Activated CD8-positive, alpha-beta T cell treated with anti-CD3 and anti-CD28 coated beads for 36 hours (primary cell): ENCODE data around the gene ZAR1L. TPM values are rescaled to one million over a fixed set of nuclear protein-coding genes. Genes with fewer than 3 reads are reported as not detected.

ENCODE experiments used
- ATAC-seq: fragments of 200-7000 bp; cut with Tn5 transposase; one replicate; pipeline ENCODE4 v1.10.0; 2021; ENCODE audit warnings: mild to moderate bottlenecking, moderate library complexity
- CTCF ChIA-PET: fragments of 350-600 bp; sonication (Branson Sonifier 250); formaldehyde crosslinking; loops from one replicate; lab custom pipeline; 2021; ENCODE audit warnings: antibody characterized with exemption; lab: Charles Lee
- POLR2A ChIA-PET: fragments of 350-600 bp; sonication (Branson Sonifier 250); formaldehyde crosslinking; loops from one replicate; lab custom pipeline; 2021; ENCODE audit warnings: antibody characterized with exemption; lab: Charles Lee
- DNase-seq: peaks from one replicate; pipeline ENCODE4 v3.0.0-alpha.2; 2020
- H3K27ac Mint-ChIP-seq: one replicate; pipeline ENCODE4 v1.8.0; 2021; ENCODE audit warnings: mild to moderate bottlenecking, mixed read lengths
- H3K27me3 Mint-ChIP-seq: one replicate; pipeline ENCODE4 v1.8.0; 2021; ENCODE audit warnings: mixed read lengths
- H3K36me3 Mint-ChIP-seq: one replicate; pipeline ENCODE4 v1.8.0; 2021; ENCODE audit warnings: low read depth, mixed read lengths
- H3K4me1 Mint-ChIP-seq: one replicate; pipeline ENCODE4 v1.8.0; 2021; ENCODE audit warnings: low read depth, mixed read lengths
- H3K4me3 Mint-ChIP-seq: one replicate; pipeline ENCODE4 v1.8.0; 2021; ENCODE audit warnings: mild to moderate bottlenecking, moderate library complexity, mixed read lengths
- H3K9me3 Mint-ChIP-seq: one replicate; pipeline ENCODE4 v1.8.0; 2021; ENCODE audit warnings: mixed read lengths
- CTCF ChIP-seq: fragments of 200-600 bp; IDR thresholded peaks from one replicate; pipeline ENCODE4 v1.8.0; 2022; ENCODE audit warnings: antibody characterized with exemption, mild to moderate bottlenecking
- intact Hi-C: fragments of 100-400 bp; cut with micrococcal nuclease; formaldehyde crosslinking; loops from one replicate; pipeline ENCODE4 v1.10.0; 2022
- total RNA-seq, 2 experiments: library from RNA; stranded (reverse); gene quantifications; one replicate each; pipeline ENCODE4 v1.2.3, GENCODE V29; 2021

The ZAR1L gene
- total RNA-seq, 2 experiments from 2014 or later = not detected

- no peaks in the 10 kb centered on the region for H3K27me3 Mint-ChIP-seq
- intact Hi-C loops = no loop called here
- ChIA-PET POLR2A (no interaction called here), CTCF (interaction anchor here (1.4 to 2.0 kb wide), 3 partner anchors 9 to 13 kb away, joined by 6 to 11 read pairs (median 8); no protein-coding TSS in a partner anchor)
- no peak for ATAC-seq
- no peaks in the 10 kb centered on the region for H3K36me3 Mint-ChIP-seq
- TF ChIP-seq CTCF = no peak
- no peak overlapping the region for H3K4me3 Mint-ChIP-seq
- no peak overlapping the region for H3K27ac Mint-ChIP-seq
- no peak for DNase-seq
- H3K9me3 Mint-ChIP-seq = no peaks in the 10 kb centered on the region
- H3K4me1 Mint-ChIP-seq = no peaks in the 10 kb centered on the region
Measured at GRCh38 chr13:32255724-32256109, 59.4 kb downstream of the ZAR1L start.

- no peak for ATAC-seq
- Mint-ChIP-seq H3K36me3 (no peaks in the 10 kb centered on the region), H3K27me3 (no peaks in the 10 kb centered on the region), H3K27ac (no peak overlapping the region), H3K9me3 (no peaks in the 10 kb centered on the region), H3K4me3 (no peak overlapping the region), H3K4me1 (no peaks in the 10 kb centered on the region)
- POLR2A ChIA-PET = no interaction called here
- DNase-seq = no peak
- no peak for TF ChIP-seq CTCF
- intact Hi-C loops = no loop called here
- CTCF ChIA-PET = interaction anchor here (1.4 to 2.0 kb wide), 3 partner anchors 8 to 14 kb away, joined by 6 to 11 read pairs (median 8); no protein-coding TSS in a partner anchor
Measured at GRCh38 chr13:32254916-32255723, 60.0 kb downstream of the ZAR1L start.

- Mint-ChIP-seq H3K27me3 (no peaks in the 10 kb centered on the region), H3K36me3 (no peaks in the 10 kb centered on the region), H3K4me1 (no peaks in the 10 kb centered on the region), H3K4me3 (no peak overlapping the region), H3K9me3 (no peaks in the 10 kb centered on the region), H3K27ac (no peak overlapping the region)
- ChIA-PET CTCF (interaction anchor here (1.8 to 2.0 kb wide), 2 partner anchors 8 to 14 kb away, joined by 8 to 11 read pairs; no protein-coding TSS in a partner anchor), POLR2A (no interaction called here)
- TF ChIP-seq CTCF = no peak
- ATAC-seq (no peak), DNase-seq (no peak)
- intact Hi-C loops = no loop called here
Measured at GRCh38 chr13:32254416-32254815, 60.7 kb downstream of the ZAR1L start.

- ATAC-seq = no peak
- CTCF ChIA-PET = interaction anchor here (2.0 kb wide), 1 partner anchor 15 kb away, joined by 11 read pairs; no protein-coding TSS in a partner anchor
- intact Hi-C loops = no loop called here
- Mint-ChIP-seq H3K27ac (no peak overlapping the region), H3K4me1 (no peaks in the 10 kb centered on the region), H3K36me3 (no peaks in the 10 kb centered on the region), H3K4me3 (no peak overlapping the region), H3K27me3 (no peaks in the 10 kb centered on the region), H3K9me3 (no peaks in the 10 kb centered on the region)
- POLR2A ChIA-PET = no interaction called here
- DNase-seq = no peak
- TF ChIP-seq CTCF = no peak
Measured at GRCh38 chr13:32253911-32254399, 61.2 kb downstream of the ZAR1L start.

Other genes with a start within 250 kb of the ZAR1L start
- 10 to 100 TPM; 24.9 to 27.2 TPM for gene BRCA2, start 145 bp upstream of the ZAR1L start, total RNA-seq
- gene N4BP2L1, start 112.8 kb upstream of the ZAR1L start, total RNA-seq = 10 to 100 TPM; 26.2 to 32.2 TPM
- gene N4BP2L2, start 223.4 kb upstream of the ZAR1L start, total RNA-seq = 10 to 100 TPM; 84.5 to 85.2 TPM